Neural cell (in vitro differentiated cells): ENCODE results near the gene LCN2. TPM values are rescaled to one million over a fixed set of nuclear protein-coding genes. Genes with fewer than 3 reads are reported as not detected.
A peak's percentile ranks its signal among the peaks of the same experiment; 100 is the strongest.

ENCODE experiments used
- H2AFZ ChIP-seq: fragments of 200-600, 300-800 bp; sonication (generic), shearing (Covaris generic); 2 replicates; pipeline ENCODE4 v1.6.0; 2014; ENCODE audit warnings: low read depth, mild to moderate bottlenecking, antibody characterized with exemption, low read length, moderate library complexity
- H3F3A ChIP-seq: fragments of 200-600 bp; shearing (Covaris generic); 2 replicates; pipeline ENCODE4 v1.6.1; 2016; ENCODE audit warnings: mild to moderate bottlenecking, moderate library complexity, mixed read lengths, antibody characterized with exemption, low read length; ENCODE audit not compliant: insufficient read depth, poor library complexity, severe bottlenecking
- H3K27ac ChIP-seq: fragments of 200-600, 300-800 bp; sonication (generic), shearing (Covaris generic); 2 replicates; pipeline ENCODE4 v1.5.1; 2014; ENCODE audit warnings: mild to moderate bottlenecking, low read length, moderate library complexity
- H3K27me3 ChIP-seq: fragments of 300-800, 200-600 bp; sonication (generic), shearing (Covaris generic); 2 replicates; pipeline ENCODE4 v1.6.0; 2014; ENCODE audit warnings: mild to moderate bottlenecking, low read depth, low read length, moderate library complexity; ENCODE audit not compliant: insufficient read depth
- H3K36me3 ChIP-seq: fragments of 300-800, 200-600 bp; sonication (generic), shearing (Covaris generic); 2 replicates; pipeline ENCODE4 v1.5.1; 2014; ENCODE audit warnings: mild to moderate bottlenecking, antibody characterized with exemption, low read length, moderate library complexity; ENCODE audit not compliant: insufficient read depth
- H3K4me2 ChIP-seq: fragments of 300-800, 200-600 bp; sonication (generic), shearing (Covaris generic); 2 replicates; pipeline ENCODE4 v1.6.0; 2014; ENCODE audit warnings: mild to moderate bottlenecking, low read length
- H3K4me3 ChIP-seq: fragments of 300-800, 200-600 bp; sonication (generic), shearing (Covaris generic); 2 replicates; pipeline ENCODE4 v1.5.1; 2014; ENCODE audit warnings: mild to moderate bottlenecking, low read length, moderate library complexity
- H3K79me2 ChIP-seq: fragments of 200-600 bp; shearing (Covaris generic); replicated peaks from 2 replicates; pipeline ENCODE4 v1.6.0; 2014; ENCODE audit warnings: mild to moderate bottlenecking, low read length, moderate library complexity; ENCODE audit not compliant: insufficient read depth
- H3K9ac ChIP-seq: fragments of 300-800, 200-600 bp; sonication (generic), shearing (Covaris generic); 2 replicates; pipeline ENCODE4 v1.6.1; 2016; ENCODE audit warnings: mild to moderate bottlenecking, low read length, mixed read lengths
- H3K9me2 ChIP-seq: fragments of 200-600 bp; shearing (Covaris generic); 2 replicates; pipeline ENCODE4 v1.6.1; 2016; ENCODE audit warnings: mild to moderate bottlenecking, low read length, mixed read lengths; ENCODE audit not compliant: insufficient read depth
- H3K9me3 ChIP-seq: fragments of 200-600, 300-800 bp; sonication (generic), shearing (Covaris generic); 2 replicates; pipeline ENCODE4 v1.6.1; 2016; ENCODE audit warnings: mild to moderate bottlenecking, mixed run types, low read length, moderate library complexity, mixed read lengths
- H4K20me1 ChIP-seq: fragments of 200-600 bp; shearing (Covaris generic); 2 replicates; pipeline ENCODE4 v1.6.1; 2016; ENCODE audit warnings: mild to moderate bottlenecking, mixed run types; ENCODE audit not compliant: insufficient read depth
- CTCF ChIP-seq: fragments of 450-650 bp; IDR thresholded peaks from 2 replicates; pipeline ENCODE4 v1.5.1; 2014; ENCODE audit warnings: antibody characterized with exemption, mild to moderate bottlenecking, moderate library complexity; ENCODE audit not compliant: poor library complexity, severe bottlenecking
- EP300 ChIP-seq: fragments of 450-650 bp; conservative IDR thresholded peaks from 2 replicates; pipeline ENCODE4 v1.6.1; 2014; ENCODE audit warnings: antibody characterized with exemption, mild to moderate bottlenecking, moderate library complexity; ENCODE audit not compliant: poor library complexity, severe bottlenecking
- EZH2 ChIP-seq: fragments of 200-600, 300-800 bp; shearing (Covaris generic), sonication (generic); IDR thresholded peaks from 2 replicates; pipeline ENCODE4 v1.6.1; 2014; ENCODE audit warnings: antibody characterized with exemption, low read length, borderline replicate concordance, mild to moderate bottlenecking; ENCODE audit not compliant: insufficient read depth, poor library complexity, severe bottlenecking
- MXI1 ChIP-seq: fragments of 450-650 bp; conservative IDR thresholded peaks from 2 replicates; pipeline ENCODE4 v1.6.1; 2014; ENCODE audit warnings: antibody characterized with exemption, mild to moderate bottlenecking; ENCODE audit not compliant: poor library complexity, severe bottlenecking
- POLR2AphosphoS5 ChIP-seq: IDR thresholded peaks from 2 replicates; pipeline ENCODE4 v1.6.1; 2012
- REST ChIP-seq: IDR thresholded peaks from 2 replicates; pipeline ENCODE4 v1.6.1; 2012; ENCODE audit warnings: borderline replicate concordance
- SMC3 ChIP-seq: fragments of 450-650 bp; conservative IDR thresholded peaks from 2 replicates; pipeline ENCODE4 v1.6.1; 2014; ENCODE audit warnings: antibody characterized with exemption, mild to moderate bottlenecking, moderate library complexity; ENCODE audit not compliant: poor library complexity
- TAF1 ChIP-seq: IDR thresholded peaks from 2 replicates; pipeline ENCODE4 v1.6.1; 2012; ENCODE audit warnings: low read depth
- polyA plus RNA-seq: library from polyadenylated mRNA; depleted of rRNA; stranded (reverse); fragments of >200 nt; gene quantifications from 2 replicates; pipeline ENCODE4 v1.2.3, GENCODE V29; 2014

Gene LCN2
- polyA plus RNA-seq, 1 donor from 2014 or later: not detected

GRCh38 chr9:128160603-128160987 lies 11.3 kb downstream of the LCN2 start:
- no peaks in the 10 kb centered on the region for H3K9me3 ChIP-seq
- H3K4me2 ChIP-seq: peak overlapping the region; percentile 92
- H3K36me3 ChIP-seq: peaks cover 3% of the 10 kb centered on the region
- H3K9ac ChIP-seq: peak overlapping the region; percentile 69
- no peaks in the 10 kb centered on the region for H3F3A ChIP-seq
- H3K4me3 ChIP-seq: peak overlapping the region; percentile 75
- no peaks in the 10 kb centered on the region for H3K79me2 ChIP-seq
- no peaks in the 10 kb centered on the region for H3K27me3 ChIP-seq
- H2AFZ ChIP-seq: peak overlapping the region; percentile 48
- H3K9me2 ChIP-seq: no peaks in the 10 kb centered on the region
- H3K27ac ChIP-seq: peak overlapping the region; percentile 34
- H4K20me1 ChIP-seq: no peaks in the 10 kb centered on the region
- no peak for TF ChIP-seq MXI1
- TF ChIP-seq POLR2AphosphoS5: no peak
- no peak for TF ChIP-seq CTCF
- no peak for TF ChIP-seq EZH2
- TF ChIP-seq TAF1: no peak
- TF ChIP-seq REST: no peak
- TF ChIP-seq SMC3: peak; percentile 10
- TF ChIP-seq EP300: no peak

- Histone ChIP-seq H3K79me2 (no peaks in the 10 kb centered on the region), H3F3A (no peaks in the 10 kb centered on the region), H4K20me1 (no peaks in the 10 kb centered on the region), H3K9me2 (no peaks in the 10 kb centered on the region), H3K27ac (no peak overlapping the region), H3K9ac (peak overlapping the region; percentile 69), H3K4me3 (peak overlapping the region; percentile 75), H3K36me3 (peaks cover 3% of the 10 kb centered on the region), H3K4me2 (peak overlapping the region; percentile 92), H3K27me3 (no peaks in the 10 kb centered on the region), H3K9me3 (no peaks in the 10 kb centered on the region), H2AFZ (no peak overlapping the region)
- TF ChIP-seq EZH2: no peak
- TF ChIP-seq POLR2AphosphoS5: no peak
- no peak for TF ChIP-seq MXI1
- no peak for TF ChIP-seq SMC3
- no peak for TF ChIP-seq EP300
- no peak for TF ChIP-seq TAF1
These were observed 12.1 kb downstream of the LCN2 start for GRCh38 chr9:128161215-128161902.
